H9 (cell line): Measurements from ENCODE around the gene MSI2. TPM values are rescaled to one million over a fixed set of nuclear protein-coding genes. Genes with fewer than 3 reads are reported as not detected.

Source experiments
- DNase-seq: peaks from one replicate; pipeline ENCODE4 v3.0.0-alpha.2; 2017
- H2AFZ ChIP-seq: one replicate; pipeline ENCODE4 v1.6.1; 2013; ENCODE audit warnings: mild to moderate bottlenecking, low read length, control low read depth, moderate library complexity
- H2AK5ac ChIP-seq: 2 replicates; pipeline ENCODE4 v1.6.1; 2013; ENCODE audit warnings: low read length, control low read depth, mixed read lengths; ENCODE audit not compliant: insufficient read length
- H2BK120ac ChIP-seq: one replicate; pipeline ENCODE4 v1.6.1; 2013; ENCODE audit warnings: low read depth, mild to moderate bottlenecking, low read length, control low read depth, inconsistent platforms; ENCODE audit not compliant: poor library complexity, severe bottlenecking
- H2BK12ac ChIP-seq: 2 replicates; pipeline ENCODE4 v1.6.1; 2013; ENCODE audit warnings: low read length, control low read depth, mixed read lengths, low read depth; ENCODE audit not compliant: insufficient read length
- H2BK15ac ChIP-seq: 2 replicates; pipeline ENCODE4 v1.6.1; 2013; ENCODE audit warnings: low read depth, low read length, control low read depth
- H2BK20ac ChIP-seq: one replicate; pipeline ENCODE4 v1.6.1; 2013; ENCODE audit warnings: low read depth, mild to moderate bottlenecking, low read length, control low read depth, inconsistent platforms; ENCODE audit not compliant: poor library complexity, severe bottlenecking
- H2BK5ac ChIP-seq: 2 replicates; pipeline ENCODE4 v1.6.1; 2013; ENCODE audit warnings: low read length, control low read depth, mixed read lengths; ENCODE audit not compliant: insufficient read length
- H3K14ac ChIP-seq: 2 replicates; pipeline ENCODE4 v1.6.1; 2013; ENCODE audit warnings: low read length, control low read depth; ENCODE audit not compliant: insufficient read depth
- H3K18ac ChIP-seq: 2 replicates; pipeline ENCODE4 v1.6.1; 2013; ENCODE audit warnings: low read depth, mild to moderate bottlenecking, mixed read lengths, low read length, control low read depth; ENCODE audit not compliant: insufficient read length
- H3K23ac ChIP-seq: 2 replicates; pipeline ENCODE4 v1.6.1; 2013; ENCODE audit warnings: low read length, control low read depth, mixed read lengths, low read depth; ENCODE audit not compliant: insufficient read length
- H3K23me2 ChIP-seq: 2 replicates; pipeline ENCODE4 v1.6.1; 2013; ENCODE audit warnings: low read depth, mild to moderate bottlenecking, mixed read lengths, low read length, control low read depth; ENCODE audit not compliant: insufficient read length, poor library complexity, severe bottlenecking
- H3K27ac ChIP-seq: 2 replicates; pipeline ENCODE4 v1.5.1; 2013; ENCODE audit warnings: low read length, control low read depth, mixed read lengths, low read depth; ENCODE audit not compliant: insufficient read length
- H3K27me3 ChIP-seq: 2 replicates; pipeline ENCODE4 v1.6.1; 2013; ENCODE audit warnings: low read length, control low read depth, inconsistent platforms; ENCODE audit not compliant: insufficient read depth
- H3K4ac ChIP-seq: 2 replicates; pipeline ENCODE4 v1.6.1; 2013; ENCODE audit warnings: low read depth, mild to moderate bottlenecking, control low read depth, inconsistent platforms, low read length, moderate library complexity
- H3K4me1 ChIP-seq: 2 replicates; pipeline ENCODE4 v1.6.1; 2013; ENCODE audit warnings: low read length, control low read depth, inconsistent platforms; ENCODE audit not compliant: insufficient read depth
- H3K4me2 ChIP-seq: 2 replicates; pipeline ENCODE4 v1.6.1; 2013; ENCODE audit warnings: low read length, control low read depth, mixed read lengths; ENCODE audit not compliant: insufficient read length, insufficient read depth
- H3K56ac ChIP-seq: 2 replicates; pipeline ENCODE4 v1.6.1; 2013; ENCODE audit warnings: low read depth, mild to moderate bottlenecking, mixed read lengths, low read length, control low read depth; ENCODE audit not compliant: insufficient read length
- H3K79me1 ChIP-seq: 2 replicates; pipeline ENCODE4 v1.6.1; 2013; ENCODE audit warnings: low read depth, mild to moderate bottlenecking, moderate library complexity, low read length, control low read depth, inconsistent platforms; ENCODE audit not compliant: insufficient read depth, poor library complexity, severe bottlenecking
- H3K79me2 ChIP-seq: 2 replicates; pipeline ENCODE4 v1.6.1; 2013; ENCODE audit warnings: low read length, control low read depth, inconsistent platforms; ENCODE audit not compliant: insufficient read depth
- H3K9ac ChIP-seq: 2 replicates; pipeline ENCODE4 v1.6.1; 2013; ENCODE audit warnings: low read length, control low read depth, mixed read lengths; ENCODE audit not compliant: insufficient read length; ENCODE audit errors: extremely low read depth
- H3K9me3 ChIP-seq: one replicate; pipeline ENCODE4 v1.6.1; 2013; ENCODE audit warnings: low read depth, low read length, inconsistent platforms; ENCODE audit not compliant: control insufficient read depth
- H3T11ph ChIP-seq: one replicate; pipeline ENCODE4 v1.6.1; 2013; ENCODE audit warnings: mild to moderate bottlenecking, low read length, control low read depth, inconsistent platforms
- H4K20me1 ChIP-seq: one replicate; pipeline ENCODE4 v1.6.1; 2013; ENCODE audit not compliant: control insufficient read depth, insufficient read length, insufficient read depth
- H4K5ac ChIP-seq: 2 replicates; pipeline ENCODE4 v1.6.1; 2013; ENCODE audit warnings: low read depth, mild to moderate bottlenecking, mixed read lengths, low read length, control low read depth; ENCODE audit not compliant: insufficient read length
- H4K8ac ChIP-seq: replicated peaks from 2 replicates; pipeline ENCODE4 v1.6.1; 2013; ENCODE audit warnings: low read length, control low read depth, mixed read lengths, low read depth; ENCODE audit not compliant: insufficient read length
- H4K91ac ChIP-seq: 2 replicates; pipeline ENCODE4 v1.6.1; 2013; ENCODE audit warnings: low read depth, mild to moderate bottlenecking, moderate library complexity, mixed read lengths, low read length, control low read depth; ENCODE audit not compliant: insufficient read length
- H3K27ac Mint-ChIP-seq, 3 experiments: 2 replicates in 2 of 3; 3 replicates in 1 of 3; pipeline ENCODE4 v1.8.0; 2020 to 2021; ENCODE audit warnings: mixed read lengths in 3 of 3, mild to moderate bottlenecking in 1 of 3, moderate library complexity in 1 of 3
- H3K27me3 Mint-ChIP-seq: 2 replicates; pipeline ENCODE4 v1.8.0; 2021; ENCODE audit warnings: low read depth, mild to moderate bottlenecking, moderate library complexity, mixed read lengths
- H3K36me3 Mint-ChIP-seq, 3 experiments: 2 replicates in 2 of 3; 3 replicates in 1 of 3; pipeline ENCODE4 v1.8.0; 2020 to 2021; ENCODE audit warnings: low read depth in 3 of 3, mixed read lengths in 3 of 3; ENCODE audit not compliant: insufficient read depth in 1 of 3
- H3K4me1 Mint-ChIP-seq, 2 experiments: 2 replicates each; pipeline ENCODE4 v1.8.0; 2020; ENCODE audit warnings: mixed read lengths in 2 of 2
- H3K4me3 Mint-ChIP-seq, 2 experiments: 2 replicates in 1 of 2; 3 replicates in 1 of 2; pipeline ENCODE4 v1.8.0; 2020 to 2021; ENCODE audit warnings: mild to moderate bottlenecking in 2 of 2, mixed read lengths in 2 of 2, moderate library complexity in 1 of 2
- H3K9me3 Mint-ChIP-seq, 2 experiments: 2 replicates in 1 of 2; 3 replicates in 1 of 2; pipeline ENCODE4 v1.8.0; 2020; ENCODE audit warnings: mild to moderate bottlenecking in 2 of 2, mixed read lengths in 2 of 2, moderate library complexity in 1 of 2
- CTCF ChIP-seq: fragments of 200-600 bp; sonication (generic); conservative IDR thresholded peaks from 3 replicates; pipeline ENCODE4 v1.8.0; 2021; ENCODE audit warnings: antibody characterized with exemption, mild to moderate bottlenecking
- WGBS: extraction: QIAGEN DNeasy Blood & Tissue Kit; methylation state at CpG from one replicate; pipeline ENCODE4 v1.1.7; 2013; ENCODE audit warnings: missing lambda C conversion rate, low lambda C conversion rate, mixed read lengths; ENCODE audit not compliant: insufficient read length; ENCODE audit errors: extremely low coverage; 5-methylcytosine and 5-hydroxymethylcytosine counted together
- total RNA-seq: library from RNA; stranded (reverse); gene quantifications from 2 replicates; pipeline ENCODE4 v1.2.1, GENCODE V29; 2021

Gene MSI2
- total RNA-seq, 1 experiment from 2014 or later = 98.5 TPM

- Mint-ChIP-seq H3K36me3 (no peaks in the 10 kb centered on the region), H3K4me3 (no peak overlapping the region), H3K9me3 (no peaks in the 10 kb centered on the region), H3K27me3 (no peaks in the 10 kb centered on the region), H3K27ac (no peak overlapping the region), H3K4me1 (peaks cover 48 to 51% of the 10 kb centered on the region in 2 experiments)
- Histone ChIP-seq H3K23me2 (no peaks in the 10 kb centered on the region), H2BK120ac (no peak overlapping the region), H3K23ac (no peak overlapping the region), H4K91ac (no peak overlapping the region), H4K8ac (no peak overlapping the region), H3K27me3 (no peaks in the 10 kb centered on the region), H3K4me1 (peaks cover 14% of the 10 kb centered on the region), H2AK5ac (no peak overlapping the region), H2BK15ac (no peak overlapping the region), H3K4me2 (no peak overlapping the region), H4K20me1 (no peaks in the 10 kb centered on the region), H3K4ac (no peak overlapping the region), H3T11ph (no peak overlapping the region), H2BK5ac (no peak overlapping the region), H4K5ac (no peak overlapping the region), H2AFZ (no peak overlapping the region), H3K9me3 (no peaks in the 10 kb centered on the region), H2BK20ac (no peak overlapping the region), H3K18ac (no peak overlapping the region), H3K79me2 (no peaks in the 10 kb centered on the region), H3K79me1 (no peaks in the 10 kb centered on the region), H2BK12ac (no peak overlapping the region), H3K56ac (no peak overlapping the region), H3K9ac (no peak overlapping the region), H3K14ac (no peak overlapping the region), H3K27ac (no peak overlapping the region)
- TF ChIP-seq CTCF = no peak
- no peak for DNase-seq
- WGBS = no CpG with 5 or more reads among the region's 4 CpGs
These were observed 173.6 kb downstream of the MSI2 start for GRCh38 chr17:57429966-57430365.
